ENCODE results near the gene IL37. TPM values are rescaled to one million over a fixed set of nuclear protein-coding genes. Genes with fewer than 3 reads are reported as not detected.

IL37 gene
- total and polyA plus RNA-seq, 2 of the 13 experiments (the other 11 are each of a cell fraction or from before 2014, with no cell fraction given): not detected

DNA sequence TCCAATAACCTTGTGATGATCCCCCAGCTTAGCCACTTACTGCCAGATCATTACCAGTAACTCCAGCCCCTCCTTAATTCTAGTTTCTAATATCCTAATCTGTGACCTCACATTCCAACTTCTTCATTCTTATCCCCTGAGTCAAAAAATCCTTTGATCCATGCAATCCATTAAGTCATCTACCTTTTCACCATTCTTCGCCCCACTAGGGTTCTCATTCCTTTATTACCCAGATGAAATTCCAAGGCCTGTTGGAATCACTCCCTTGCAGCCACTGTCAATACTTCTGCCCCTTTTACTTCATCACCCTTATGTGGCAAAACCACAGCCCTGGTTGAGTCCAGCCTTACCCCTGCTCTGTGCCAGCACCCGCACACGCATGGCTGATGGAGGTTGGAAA is 46.5 kb downstream of the IL37 start:
- no peak for TF ChIP-seq FIP1L1 (IDR thresholded peaks at IDR 0.05; ENCODE audit: borderline replicate concordance, insufficient read depth, low read depth, low read length)
- no peak for TF ChIP-seq KLF6 (CRISPR knock-in tag; IDR thresholded peaks at IDR 0.05)
- TF ChIP-seq, protein P1, sequence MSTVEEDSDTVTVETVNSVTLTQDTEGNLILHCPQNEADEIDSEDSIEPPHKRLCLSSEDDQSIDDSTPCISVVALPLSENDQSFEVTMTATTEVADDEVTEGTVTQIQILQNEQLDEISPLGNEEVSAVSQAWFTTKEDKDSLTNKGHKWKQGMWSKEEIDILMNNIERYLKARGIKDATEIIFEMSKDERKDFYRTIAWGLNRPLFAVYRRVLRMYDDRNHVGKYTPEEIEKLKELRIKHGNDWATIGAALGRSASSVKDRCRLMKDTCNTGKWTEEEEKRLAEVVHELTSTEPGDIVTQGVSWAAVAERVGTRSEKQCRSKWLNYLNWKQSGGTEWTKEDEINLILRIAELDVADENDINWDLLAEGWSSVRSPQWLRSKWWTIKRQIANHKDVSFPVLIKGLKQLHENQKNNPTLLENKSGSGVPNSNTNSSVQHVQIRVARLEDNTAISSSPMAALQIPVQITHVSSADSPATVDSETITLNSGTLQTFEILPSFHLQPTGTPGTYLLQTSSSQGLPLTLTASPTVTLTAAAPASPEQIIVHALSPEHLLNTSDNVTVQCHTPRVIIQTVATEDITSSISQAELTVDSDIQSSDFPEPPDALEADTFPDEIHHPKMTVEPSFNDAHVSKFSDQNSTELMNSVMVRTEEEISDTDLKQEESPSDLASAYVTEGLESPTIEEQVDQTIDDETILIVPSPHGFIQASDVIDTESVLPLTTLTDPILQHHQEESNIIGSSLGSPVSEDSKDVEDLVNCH (CRISPR knock-in tag; IDR thresholded peaks at IDR 0.05): no peak
- TF ChIP-seq ZNF124 (CRISPR knock-in tag; IDR thresholded peaks at IDR 0.05): no peak
- TF ChIP-seq KDM3A (CRISPR knock-in tag; IDR thresholded peaks at IDR 0.05; ENCODE audit: low read depth): no peak
- TF ChIP-seq ZNF839 (CRISPR knock-in tag; IDR thresholded peaks at IDR 0.05; ENCODE audit: borderline replicate concordance): no peak
- TF ChIP-seq ZMAT3 (CRISPR knock-in tag; conservative IDR thresholded peaks at IDR 0.05): no peak

More for the DNA sequence above, 46.5 kb downstream of the IL37 start:
- no peak for ATAC-seq
- intact Hi-C loops (cut with micrococcal nuclease; ENCODE audit: unreplicated experiment): no loop called here
- in situ Hi-C loops (cut with HindIII; ENCODE audit: extremely low pct_ligation_motif_present, low pct_unique_long_range_greater_than_20kb): no loop called here
- Histone ChIP-seq H3K4me1 (ENCODE audit: insufficient read depth, low read length) (no peaks in the 10 kb centered on the region), H3K27ac (ENCODE audit: extremely low read length, insufficient read depth, low read length) (no peak overlapping the region), H3K27me3 (ENCODE audit: control insufficient read depth in 1 of 2, insufficient read depth in 2 of 2, low read length in 2 of 2) (peaks cover 0 to 21% of the 10 kb centered on the region in 2 experiments; a peak in 4 of 5 replicates), H4K20me1 (ENCODE audit: insufficient read depth, low read length) (no peaks in the 10 kb centered on the region), H3K4me3 (replicated peaks in 1 of 3; ENCODE audit: insufficient read depth in 1 of 3, low read depth in 2 of 3, low read length in 3 of 3) (no peak overlapping the region), H3K9me3 (ENCODE audit: low read length) (no peaks in the 10 kb centered on the region), H2AFZ (ENCODE audit: low read length) (no peak overlapping the region), H3K36me3 (replicated peaks in 1 of 2; ENCODE audit: control insufficient read depth in 1 of 2, insufficient read depth in 2 of 2, low read length in 2 of 2) (no peaks in the 10 kb centered on the region), H3K9ac (ENCODE audit: insufficient read depth, low read depth, low read length) (no peak overlapping the region), H3K79me2 (ENCODE audit: insufficient read depth, low read length) (no peaks in the 10 kb centered on the region), H3K4me2 (ENCODE audit: low read depth, low read length) (no peak overlapping the region)
- no peak for DNase-seq (ENCODE audit: low spot score)
- POLR2A ChIA-PET: no interaction called here
- BruUV-seq (replicated peaks): no TSS peak
- WGBS (ENCODE audit: low lambda C conversion rate): 61% methylated on average over 3 of the region's 3 CpGs
- no peak for FAIRE-seq
- CTCF ChIA-PET (ENCODE audit: low intra/inter-chr PET ratio, low total read pairs): no interaction called here

All from HepG2 (cell line).